Stimulated activated naive B cell treated with anti-CD40 and anti-IgM and Interleukin-4, amounts not matched to agents 10 μg/mL and 1 μg/mL and 100 μg/mL, for 72 hours (primary cell): Measurements from ENCODE around the gene SP2.
"Not testable (repeated sequence)": the region's sequence is repeated elsewhere in the genome, so short reads cannot be mapped to it uniquely, and the experiment has no call there.

ENCODE experiments used
- ATAC-seq, 2 donors: fragments of 150-1000 bp; cut with Tn5 transposase; replicated peaks; 2 replicates each; pipeline ENCODE4 v1.10.0; 2021; ENCODE audit warnings: moderate library complexity in 1 of 2
- DNase-seq: peaks from one replicate; pipeline ENCODE4 v3.0.0; 2021
- H3K27ac Mint-ChIP-seq: one replicate; pipeline ENCODE4 v1.8.0; 2022; ENCODE audit warnings: mild to moderate bottlenecking, mixed read lengths
- H3K27me3 Mint-ChIP-seq, 2 donors: one replicate each; pipeline ENCODE4 v1.8.0; 2022; ENCODE audit warnings: mixed read lengths in 2 of 2
- H3K36me3 Mint-ChIP-seq, 2 donors: one replicate each; pipeline ENCODE4 v1.8.0; 2022; ENCODE audit warnings: mixed read lengths in 2 of 2, mild to moderate bottlenecking in 1 of 2
- H3K4me1 Mint-ChIP-seq, 2 donors: one replicate each; pipeline ENCODE4 v1.8.0; 2022; ENCODE audit warnings: mixed read lengths in 2 of 2, mild to moderate bottlenecking in 1 of 2
- H3K4me3 Mint-ChIP-seq, 2 donors: one replicate each; pipeline ENCODE4 v1.8.0; 2022; ENCODE audit warnings: mild to moderate bottlenecking in 2 of 2, mixed read lengths in 2 of 2, moderate library complexity in 1 of 2
- H3K9me3 Mint-ChIP-seq, 2 donors: one replicate each; pipeline ENCODE4 v1.8.0; 2022; ENCODE audit warnings: mixed read lengths in 2 of 2, mild to moderate bottlenecking in 1 of 2

Gene SP2

DNA sequence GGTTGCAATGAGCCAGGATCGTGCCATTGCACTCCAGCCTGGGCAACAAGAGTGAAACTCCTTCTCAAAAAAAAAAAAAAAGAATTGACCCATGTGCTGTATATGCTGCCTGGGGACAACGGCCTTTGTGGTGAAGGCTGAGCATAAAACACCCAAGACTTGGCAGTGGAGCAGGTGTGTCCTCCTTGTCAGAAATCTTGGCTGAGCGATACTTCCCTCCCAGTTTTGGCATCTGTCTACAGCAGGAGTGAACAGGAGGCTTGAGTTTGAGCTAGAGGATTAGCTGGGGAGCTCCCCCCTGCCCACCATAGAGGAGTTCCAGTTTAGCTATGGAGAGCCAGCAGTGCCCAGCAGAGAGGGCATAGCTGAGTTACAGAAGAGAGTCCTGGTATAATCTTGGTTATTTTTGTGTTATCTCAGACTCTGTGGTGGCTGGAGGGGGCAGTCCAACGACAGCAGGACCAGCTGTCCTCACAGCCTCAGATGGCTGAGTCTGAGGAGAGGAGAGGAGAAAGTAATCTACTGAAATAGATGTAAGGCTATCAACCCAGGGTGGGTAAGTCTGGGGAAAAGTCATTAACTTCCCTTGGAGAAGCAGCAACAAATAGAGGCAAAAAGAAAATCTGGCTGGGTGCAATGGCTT is 18.4 kb downstream of the SP2 start:
- peaks cover 26 to 38% of the 10 kb centered on the region in 2 donors for H3K36me3 Mint-ChIP-seq
- no peak overlapping the region for H3K4me3 Mint-ChIP-seq
- H3K9me3 Mint-ChIP-seq: no peaks in the 10 kb centered on the region
- ATAC-seq (no peak), DNase-seq (no peak)
- no peaks in the 10 kb centered on the region for H3K27me3 Mint-ChIP-seq
- peaks cover 6 to 11% of the 10 kb centered on the region in 2 donors for H3K4me1 Mint-ChIP-seq
- H3K27ac Mint-ChIP-seq: no peak overlapping the region

DNA sequence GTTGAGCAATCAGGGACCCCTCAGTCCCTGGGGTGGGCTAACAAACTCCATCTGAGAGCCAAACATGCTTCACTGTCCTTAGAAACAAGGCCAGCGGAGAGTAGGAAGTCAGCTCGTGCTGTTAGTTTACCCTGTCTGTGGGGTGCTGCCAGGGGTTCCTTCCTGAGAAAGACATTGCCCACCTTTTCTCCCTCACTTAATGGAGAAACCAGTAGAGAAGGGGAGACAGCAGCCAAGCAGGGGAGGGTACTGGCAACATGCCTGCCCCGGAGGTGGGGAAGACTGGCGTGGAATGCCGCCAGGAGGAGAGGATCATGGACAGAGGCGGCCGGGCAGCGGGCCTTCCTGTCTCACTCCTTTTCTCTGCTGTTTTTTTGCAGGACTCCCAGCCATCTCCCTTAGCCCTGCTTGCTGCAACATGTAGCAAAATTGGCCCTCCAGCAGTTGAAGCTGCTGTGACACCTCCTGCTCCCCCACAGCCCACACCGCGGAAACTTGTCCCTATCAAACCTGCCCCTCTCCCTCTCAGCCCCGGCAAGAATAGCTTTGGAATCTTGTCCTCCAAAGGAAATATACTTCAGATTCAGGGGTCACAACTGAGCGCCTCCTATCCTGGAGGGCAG is 19.9 kb downstream of the SP2 start:
- Mint-ChIP-seq H3K27me3 (no peaks in the 10 kb centered on the region), H3K4me1 (peaks cover 6 to 11% of the 10 kb centered on the region in 2 donors), H3K4me3 (no peak overlapping the region), H3K9me3 (no peaks in the 10 kb centered on the region), H3K36me3 (peaks cover 29 to 43% of the 10 kb centered on the region in 2 donors), H3K27ac (no peak overlapping the region)
- ATAC-seq (no peak), DNase-seq (no peak)

DNA sequence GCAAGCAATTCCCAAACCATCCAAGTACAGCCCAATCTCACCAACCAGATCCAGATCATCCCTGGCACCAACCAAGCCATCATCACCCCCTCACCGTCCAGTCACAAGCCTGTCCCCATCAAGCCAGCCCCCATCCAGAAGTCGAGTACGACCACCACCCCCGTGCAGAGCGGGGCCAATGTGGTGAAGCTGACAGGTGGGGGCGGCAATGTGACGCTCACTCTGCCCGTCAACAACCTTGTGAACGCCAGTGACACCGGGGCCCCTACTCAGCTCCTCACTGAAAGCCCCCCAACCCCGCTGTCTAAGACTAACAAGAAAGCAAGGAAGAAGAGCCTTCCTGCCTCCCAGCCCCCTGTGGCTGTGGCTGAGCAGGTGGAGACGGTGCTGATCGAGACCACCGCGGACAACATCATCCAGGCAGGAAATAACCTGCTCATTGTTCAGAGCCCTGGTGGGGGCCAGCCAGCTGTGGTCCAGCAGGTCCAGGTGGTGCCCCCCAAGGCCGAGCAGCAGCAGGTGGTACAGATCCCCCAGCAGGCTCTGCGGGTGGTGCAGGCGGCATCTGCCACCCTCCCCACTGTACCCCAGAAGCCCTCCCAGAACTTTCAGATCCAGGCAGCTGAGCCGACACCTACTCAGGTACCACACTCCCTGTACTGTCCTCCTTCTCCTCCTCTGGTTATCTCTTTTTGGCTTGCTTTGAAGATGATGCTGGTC is 20.6 kb downstream of the SP2 start:
- Mint-ChIP-seq H3K4me1 (peaks cover 6 to 11% of the 10 kb centered on the region in 2 donors), H3K27ac (no peak overlapping the region), H3K27me3 (no peaks in the 10 kb centered on the region), H3K4me3 (no peak overlapping the region), H3K36me3 (peaks cover 30 to 46% of the 10 kb centered on the region in 2 donors), H3K9me3 (no peaks in the 10 kb centered on the region)
- ATAC-seq (no peak), DNase-seq (no peak)

DNA sequence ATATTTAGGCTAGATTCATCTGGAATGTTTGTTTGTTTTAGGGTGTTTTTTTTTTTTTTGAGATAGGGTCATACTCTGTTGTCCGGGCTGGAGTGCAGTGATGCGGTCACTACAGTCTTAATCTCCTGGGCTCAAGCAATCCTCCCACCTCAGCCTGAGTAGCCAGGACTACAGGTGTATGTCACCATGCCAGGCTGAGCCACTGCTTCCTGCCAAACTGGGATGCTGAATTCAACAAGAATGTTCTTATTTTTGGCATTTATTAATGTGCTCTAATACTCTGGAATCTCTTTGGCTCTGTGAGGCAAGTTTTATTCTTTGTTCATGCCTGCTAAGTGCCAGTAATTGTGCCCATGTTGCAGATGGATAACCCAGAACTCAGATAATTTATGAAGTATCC is 21.5 kb downstream of the SP2 start:
- no peak for DNase-seq
- Mint-ChIP-seq H3K27ac (no peak overlapping the region), H3K4me3 (no peak overlapping the region), H3K4me1 (peaks cover 4 to 6% of the 10 kb centered on the region in 2 donors), H3K36me3 (peaks cover 26 to 43% of the 10 kb centered on the region in 2 donors), H3K9me3 (no peaks in the 10 kb centered on the region), H3K27me3 (no peaks in the 10 kb centered on the region)
- ATAC-seq: no peak

DNA sequence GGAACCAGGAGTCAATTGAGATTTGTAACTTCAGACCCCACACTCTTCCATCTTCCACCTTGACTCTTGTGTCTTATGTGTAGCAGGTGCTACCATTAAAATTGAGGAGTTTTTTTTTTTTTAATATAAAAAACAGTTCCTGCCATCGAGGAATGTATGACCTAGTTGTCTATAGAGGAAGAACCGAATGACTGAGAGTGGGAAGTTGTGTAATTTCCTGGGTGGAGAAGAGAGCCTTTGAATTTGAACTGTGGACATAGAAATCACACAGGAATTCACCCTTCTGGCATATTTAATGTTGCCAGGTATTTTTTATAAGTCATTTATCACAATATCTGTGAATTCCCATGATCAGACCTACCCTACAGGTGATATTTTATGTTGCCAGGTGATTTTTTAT is 22.0 kb downstream of the SP2 start:
- no peaks in the 10 kb centered on the region for H3K27me3 Mint-ChIP-seq
- H3K4me1 Mint-ChIP-seq: peaks cover 0 to 4% of the 10 kb centered on the region in 2 donors
- no peaks in the 10 kb centered on the region for H3K9me3 Mint-ChIP-seq
- no peak overlapping the region for H3K4me3 Mint-ChIP-seq
- no peak for ATAC-seq
- no peak overlapping the region for H3K27ac Mint-ChIP-seq
- H3K36me3 Mint-ChIP-seq: peaks cover 25 to 42% of the 10 kb centered on the region in 2 donors
- no peak for DNase-seq

DNA sequence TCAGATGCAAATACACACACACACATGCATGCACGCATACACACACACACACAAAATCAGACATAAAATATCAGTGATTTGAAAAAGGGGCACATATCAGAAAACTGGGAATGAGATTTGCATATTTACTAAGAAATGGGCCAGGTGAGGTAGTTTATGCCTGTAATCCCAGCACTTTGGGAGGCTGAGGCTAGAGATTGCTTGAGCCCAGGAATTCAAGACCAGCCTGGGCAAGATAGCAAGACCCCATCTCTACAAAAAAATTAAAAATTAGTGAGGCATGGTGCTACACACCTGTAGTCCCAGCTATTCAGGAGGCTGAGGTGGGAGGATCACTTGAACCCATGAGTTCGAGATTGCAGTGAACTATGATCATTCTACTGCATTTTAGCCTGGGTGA is 23.0 kb downstream of the SP2 start:
- Mint-ChIP-seq H3K9me3 (no peaks in the 10 kb centered on the region), H3K27me3 (no peaks in the 10 kb centered on the region), H3K36me3 (peaks cover 29 to 46% of the 10 kb centered on the region in 2 donors), H3K27ac (no peak overlapping the region), H3K4me3 (no peak overlapping the region), H3K4me1 (peaks cover 0 to 4% of the 10 kb centered on the region in 2 donors)
- DNase-seq (no peak), ATAC-seq (no peak)

DNA sequence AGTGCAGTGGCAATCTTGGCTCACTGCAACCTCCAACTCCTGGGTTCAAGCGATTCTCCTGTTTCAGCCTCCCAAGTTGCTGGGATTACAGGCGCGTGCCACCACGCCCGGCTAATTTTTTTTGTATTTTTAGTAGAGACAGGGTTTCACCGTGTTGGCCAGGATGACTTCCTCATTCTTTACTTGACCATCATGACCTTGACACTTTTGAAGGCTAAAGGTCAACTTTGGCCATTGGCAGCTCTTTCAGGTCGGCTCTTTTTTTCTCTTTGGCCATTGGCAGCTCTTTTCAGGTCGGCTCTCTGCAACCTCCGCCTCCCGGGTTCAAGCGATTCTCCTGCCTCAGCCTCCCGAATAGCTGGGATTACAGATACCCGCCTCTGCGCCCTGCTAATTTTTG is 23.9 kb downstream of the SP2 start:
- ATAC-seq, DNase-seq, H3K27ac Mint-ChIP-seq, H3K9me3 Mint-ChIP-seq, H3K4me3 Mint-ChIP-seq, H3K4me1 Mint-ChIP-seq, H3K27me3 Mint-ChIP-seq: not testable (repeated sequence)
- peaks cover 29 to 44% of the 10 kb centered on the region in 2 donors for H3K36me3 Mint-ChIP-seq

DNA sequence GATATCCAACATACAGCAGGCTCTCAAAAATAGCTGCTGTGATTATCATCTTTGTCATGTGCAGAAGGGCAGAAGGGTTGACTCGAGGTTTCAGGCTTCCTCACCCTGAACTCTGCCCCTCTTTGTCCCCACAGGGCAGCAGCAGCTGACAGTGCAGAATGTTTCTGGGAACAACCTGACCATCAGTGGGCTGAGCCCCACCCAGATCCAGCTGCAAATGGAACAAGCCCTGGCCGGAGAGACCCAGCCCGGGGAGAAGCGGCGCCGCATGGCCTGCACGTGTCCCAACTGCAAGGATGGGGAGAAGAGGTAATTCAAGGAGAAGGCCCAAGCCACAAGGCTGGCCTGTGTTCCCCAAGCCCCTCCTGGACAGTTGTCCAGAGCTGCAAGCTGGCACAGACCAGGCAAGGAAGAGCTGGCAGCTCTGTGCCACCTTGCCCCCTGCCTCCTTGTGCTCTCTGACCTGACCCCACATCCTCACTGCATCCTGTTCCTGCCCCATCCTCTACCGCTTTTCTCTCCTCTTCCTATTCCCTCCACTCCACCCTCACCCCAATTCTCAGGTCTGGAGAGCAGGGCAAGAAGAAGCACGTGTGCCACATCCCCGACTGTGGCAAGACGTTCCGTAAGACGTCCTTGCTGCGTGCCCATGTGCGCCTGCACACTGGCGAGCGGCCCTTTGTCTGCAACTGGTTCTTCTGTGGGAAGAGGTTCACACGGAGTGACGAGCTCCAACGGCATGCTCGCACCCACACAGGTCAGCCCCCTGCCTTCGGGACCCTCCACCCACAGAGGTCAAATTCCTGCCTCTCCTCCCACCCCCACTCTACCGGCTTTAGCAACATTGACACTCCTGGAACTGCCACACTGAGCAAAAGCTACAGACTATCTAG is 29.0 kb downstream of the SP2 start:
- ATAC-seq: no peak
- no peak for DNase-seq
- H3K4me3 Mint-ChIP-seq: no peak overlapping the region
- no peaks in the 10 kb centered on the region for H3K27me3 Mint-ChIP-seq
- H3K27ac Mint-ChIP-seq: no peak overlapping the region
- peaks cover 0 to 4% of the 10 kb centered on the region in 2 donors for H3K4me1 Mint-ChIP-seq
- H3K36me3 Mint-ChIP-seq: peaks cover 35 to 55% of the 10 kb centered on the region in 2 donors
- no peaks in the 10 kb centered on the region for H3K9me3 Mint-ChIP-seq

DNA sequence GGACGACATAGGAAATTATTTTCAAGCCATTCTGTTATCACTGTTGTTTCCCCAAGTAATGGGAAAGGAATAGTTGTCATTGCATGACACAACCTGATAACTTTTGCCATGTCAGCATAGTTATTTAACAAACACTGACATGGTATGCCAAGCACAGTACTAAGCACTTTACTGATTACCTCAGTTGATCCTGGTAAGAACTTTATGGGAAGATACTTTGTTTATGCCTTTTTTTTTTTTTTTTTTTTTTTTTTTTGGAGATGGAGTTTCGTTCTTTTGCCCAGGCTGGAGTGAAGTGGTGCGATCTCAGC is 29.6 kb downstream of the SP2 start:
- H3K36me3 Mint-ChIP-seq: peaks cover 35 to 54% of the 10 kb centered on the region in 2 donors
- H3K27me3 Mint-ChIP-seq: no peaks in the 10 kb centered on the region
- peaks cover 0 to 4% of the 10 kb centered on the region in 2 donors for H3K4me1 Mint-ChIP-seq
- H3K27ac Mint-ChIP-seq: no peak overlapping the region
- H3K9me3 Mint-ChIP-seq: no peaks in the 10 kb centered on the region
- no peak for ATAC-seq
- no peak for DNase-seq
- H3K4me3 Mint-ChIP-seq: no peak overlapping the region

DNA sequence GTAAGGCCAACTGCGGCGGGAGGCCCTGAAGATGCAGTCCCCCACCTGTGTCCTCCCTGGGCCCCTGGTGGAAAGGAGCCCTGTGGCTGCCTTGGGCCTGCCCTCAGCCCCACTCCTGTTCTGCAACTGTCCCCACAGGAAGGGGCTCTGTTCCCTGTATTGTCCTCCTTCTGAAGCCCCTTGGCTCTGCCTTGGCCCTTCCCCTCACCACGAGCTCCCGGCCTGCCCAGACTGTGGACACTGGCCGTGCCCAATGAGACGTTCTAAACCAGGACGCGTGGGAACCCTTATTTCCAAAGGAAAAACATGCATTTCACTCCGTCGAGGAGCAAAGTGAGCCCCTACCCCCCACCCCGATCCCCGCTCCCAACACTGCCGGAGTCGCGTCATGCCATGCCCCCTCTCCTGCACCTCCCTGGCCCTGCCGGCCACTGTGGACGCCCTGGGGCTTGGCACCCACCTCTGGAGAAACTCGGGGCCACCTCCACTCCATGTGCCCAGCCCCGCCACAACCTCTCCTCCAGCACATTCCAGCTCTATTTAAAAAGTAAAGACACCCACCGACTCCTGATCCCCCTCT is 31.9 kb downstream of the SP2 start:
- DNase-seq: no peak
- no peak overlapping the region for H3K4me3 Mint-ChIP-seq
- no peak for ATAC-seq
- no peaks in the 10 kb centered on the region for H3K9me3 Mint-ChIP-seq
- no peaks in the 10 kb centered on the region for H3K27me3 Mint-ChIP-seq
- H3K36me3 Mint-ChIP-seq: peaks cover 32 to 44% of the 10 kb centered on the region in 2 donors
- peaks cover 2 to 4% of the 10 kb centered on the region in 2 donors for H3K4me1 Mint-ChIP-seq
- H3K27ac Mint-ChIP-seq: no peak overlapping the region

DNA sequence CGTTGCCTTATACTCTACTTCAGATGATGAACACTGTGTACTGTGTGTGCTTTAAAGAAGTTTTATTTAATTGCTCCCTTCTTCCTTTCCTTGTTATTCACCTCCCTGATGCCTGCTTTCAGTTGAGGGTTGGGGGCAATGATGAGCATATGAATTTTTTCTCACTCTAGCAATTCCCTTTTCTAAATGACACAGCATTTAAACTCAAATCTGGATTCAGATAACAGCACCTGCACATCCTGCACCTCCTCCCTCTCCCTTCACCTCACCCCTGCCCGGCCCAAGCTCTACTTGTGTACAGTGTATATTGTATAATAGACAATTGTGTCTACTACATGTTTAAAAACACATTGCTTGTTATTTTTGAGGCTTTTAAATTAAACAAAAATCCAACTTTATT is 32.4 kb downstream of the SP2 start:
- no peak for DNase-seq
- Mint-ChIP-seq H3K4me3 (no peak overlapping the region), H3K9me3 (no peaks in the 10 kb centered on the region), H3K36me3 (peaks cover 31 to 45% of the 10 kb centered on the region in 2 donors), H3K27ac (no peak overlapping the region), H3K27me3 (no peaks in the 10 kb centered on the region), H3K4me1 (peaks cover 5 to 7% of the 10 kb centered on the region in 2 donors)
- ATAC-seq: no peak

DNA sequence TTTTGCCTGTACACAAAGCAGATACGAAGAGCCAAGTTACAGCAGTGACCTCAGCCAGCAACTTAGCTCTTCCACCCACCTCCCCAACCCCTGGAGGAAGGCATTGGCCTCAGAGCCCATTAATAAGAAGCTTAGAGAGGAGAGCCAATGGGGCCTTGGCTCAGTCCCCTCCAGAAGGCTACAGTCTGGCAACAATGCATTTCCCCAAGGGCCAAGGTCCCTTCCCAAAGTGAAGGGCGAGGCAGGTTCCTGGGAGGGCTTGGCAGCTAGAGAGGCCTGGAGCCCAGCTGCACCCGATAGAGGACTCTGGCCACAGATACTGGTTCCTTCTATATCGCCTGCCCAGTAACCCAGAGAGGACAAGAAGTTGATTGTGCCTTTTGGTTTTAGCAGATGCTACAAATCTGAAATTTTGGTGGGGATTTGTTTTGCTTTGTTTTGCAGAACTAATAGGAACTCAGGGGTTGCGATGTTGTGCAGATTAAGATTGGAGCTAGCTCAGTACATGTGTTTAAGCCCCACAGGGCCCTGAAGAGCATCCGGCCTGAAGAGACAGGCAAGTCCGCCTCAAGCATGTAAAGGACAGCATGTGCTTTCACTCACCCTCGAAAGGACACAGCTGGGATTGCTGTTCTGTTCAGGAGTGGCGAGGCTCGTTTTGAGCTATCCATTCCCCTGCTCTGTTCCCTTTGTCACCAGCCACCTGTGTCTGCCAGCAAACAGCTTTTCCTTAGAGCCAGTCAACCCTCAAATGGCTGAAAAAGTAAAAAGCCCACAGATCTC is 33.4 kb downstream of the SP2 start:
- no peak overlapping the region for H3K27ac Mint-ChIP-seq
- no peak for ATAC-seq
- peaks cover 27 to 42% of the 10 kb centered on the region in 2 donors for H3K36me3 Mint-ChIP-seq

DNA sequence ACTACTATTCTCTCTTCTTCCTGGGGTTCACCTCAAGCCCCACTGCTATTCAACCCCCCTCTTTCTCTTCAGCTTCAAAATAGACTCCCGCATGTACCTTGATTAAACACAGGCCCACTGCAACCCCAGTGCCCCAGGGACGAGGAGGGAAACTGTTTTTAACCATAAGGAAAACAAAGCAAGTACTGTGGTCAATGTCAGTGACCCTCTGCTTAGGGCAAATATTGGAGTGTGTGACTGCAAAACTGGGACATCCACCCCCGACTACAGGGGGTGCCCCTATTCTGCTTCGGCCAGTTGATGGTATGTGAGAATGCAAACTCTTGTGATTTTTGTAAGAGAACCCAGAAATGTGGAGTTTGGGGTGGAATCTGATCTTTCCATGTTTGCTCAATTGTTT is 35.8 kb downstream of the SP2 start:
- ATAC-seq: no peak
- H3K27ac Mint-ChIP-seq: peak overlapping the region; percentile 9

More for the DNA sequence above, 33.4 kb downstream of the SP2 start:
- no peaks in the 10 kb centered on the region for H3K27me3 Mint-ChIP-seq
- no peak overlapping the region for H3K4me3 Mint-ChIP-seq
- H3K9me3 Mint-ChIP-seq: no peaks in the 10 kb centered on the region
- peaks cover 5 to 8% of the 10 kb centered on the region in 2 donors for H3K4me1 Mint-ChIP-seq
- no peak for DNase-seq

More for the DNA sequence above, 35.8 kb downstream of the SP2 start:
- peaks cover 22 to 39% of the 10 kb centered on the region in 2 donors for H3K36me3 Mint-ChIP-seq
- no peak overlapping the region for H3K4me3 Mint-ChIP-seq
- DNase-seq: no peak
- no peaks in the 10 kb centered on the region for H3K27me3 Mint-ChIP-seq
- peaks cover 12 to 13% of the 10 kb centered on the region in 2 donors for H3K4me1 Mint-ChIP-seq
- H3K9me3 Mint-ChIP-seq: no peaks in the 10 kb centered on the region
